Gastrocnemius medialis (tissue), 4 donors: ENCODE measurements around the gene SERTAD1. TPM values are rescaled to one million over a fixed set of nuclear protein-coding genes. Genes with fewer than 3 reads are reported as not detected.

Source experiments
- ATAC-seq, 2 donors: fragments of 150-250 bp; one replicate each; pipeline ENCODE4 v1.9.1; 2016
- DNase-seq, 2 donors: peaks; one replicate each; pipeline ENCODE4 v3.0.0-alpha.2; 2019
- H3K27ac ChIP-seq, 4 donors: fragments of 200-600 bp; sonication (generic); 1 replicate in 1 of 4; 2 replicates in 3 of 4; pipeline ENCODE4 v1.5.1; 2016 to 2018; ENCODE audit warnings: mild to moderate bottlenecking in 2 of 4, moderate library complexity in 1 of 4
- H3K27me3 ChIP-seq, 3 donors: fragments of 200-600 bp; sonication (generic) in 2 of 3; 1 replicate in 1 of 3; 2 replicates in 2 of 3; pipeline versions ENCODE4 v1.5.1 to v1.6.0; 2016 to 2019; ENCODE audit warnings: mild to moderate bottlenecking in 1 of 3, moderate library complexity in 1 of 3
- H3K36me3 ChIP-seq, 2 donors: fragments of 200-600 bp; sonication (generic) in 1 of 2; one replicate each; pipeline ENCODE4 v1.5.1; 2017 to 2018
- H3K4me1 ChIP-seq, 2 donors: fragments of 200-600 bp; sonication (generic) in 1 of 2; one replicate each; pipeline ENCODE4 v1.5.1; 2016 to 2017; ENCODE audit warnings: mild to moderate bottlenecking in 2 of 2
- H3K4me3 ChIP-seq, 4 donors: fragments of 200-600 bp; sonication (generic) in 3 of 4; 1 replicate in 1 of 4; 2 replicates in 3 of 4; pipeline ENCODE4 v1.5.1; 2016 to 2019; ENCODE audit warnings: mild to moderate bottlenecking in 2 of 4
- H3K9me3 ChIP-seq, 3 donors: fragments of 200-600 bp; sonication (generic) in 2 of 3; 1 replicate in 1 of 3; 2 replicates in 2 of 3; pipeline ENCODE4 v1.5.1; 2016 to 2019
- POLR2A ChIP-seq, 2 donors: fragments of 450-650 bp; IDR thresholded peaks; one replicate each; pipeline ENCODE4 v1.6.1; 2017; ENCODE audit warnings: antibody characterized with exemption in 2 of 2, mild to moderate bottlenecking in 2 of 2, moderate library complexity in 2 of 2
- in situ Hi-C, 4 donors: fragments of 200-750 bp; cut with MboI; loops; one replicate each; pipeline versions ENCODE4 v1.15.0 to v1.8.0; 2017; ENCODE audit warnings: low sequenced_read_pairs in 4 of 4
- intact Hi-C: fragments of 100-400 bp; cut with DNase I; formaldehyde crosslinking; loops from one replicate; pipeline ENCODE4 v1.15.1; 2023; ENCODE audit warnings: low total_unique reads
- total RNA-seq, 4 donors: library from RNA; depleted of rRNA; stranded (reverse); fragments of >200 nt; gene quantifications; one replicate each; pipeline versions ENCODE4 v1.1.0 to v1.2.3, GENCODE V29; 2016
- TF ChIP-seq, protein P1 (sequence below), 5 experiments: fragments of 450-650 bp in 3 of 5; fragments of 200-600 bp in 2 of 5; sonication (generic) in 2 of 5; IDR thresholded peaks in 4 of 5; conservative IDR thresholded peaks in 1 of 5; 1 replicate in 4 of 5; 2 replicates in 1 of 5; pipeline ENCODE4 v1.5.1; 2016 to 2019; ENCODE audit warnings: antibody characterized with exemption in 5 of 5, mild to moderate bottlenecking in 3 of 5, moderate library complexity in 3 of 5

SERTAD1 gene
- total RNA-seq, 4 donors from 2014 or later = 15.3 to 18.3 (median 16.0) TPM

DNA sequence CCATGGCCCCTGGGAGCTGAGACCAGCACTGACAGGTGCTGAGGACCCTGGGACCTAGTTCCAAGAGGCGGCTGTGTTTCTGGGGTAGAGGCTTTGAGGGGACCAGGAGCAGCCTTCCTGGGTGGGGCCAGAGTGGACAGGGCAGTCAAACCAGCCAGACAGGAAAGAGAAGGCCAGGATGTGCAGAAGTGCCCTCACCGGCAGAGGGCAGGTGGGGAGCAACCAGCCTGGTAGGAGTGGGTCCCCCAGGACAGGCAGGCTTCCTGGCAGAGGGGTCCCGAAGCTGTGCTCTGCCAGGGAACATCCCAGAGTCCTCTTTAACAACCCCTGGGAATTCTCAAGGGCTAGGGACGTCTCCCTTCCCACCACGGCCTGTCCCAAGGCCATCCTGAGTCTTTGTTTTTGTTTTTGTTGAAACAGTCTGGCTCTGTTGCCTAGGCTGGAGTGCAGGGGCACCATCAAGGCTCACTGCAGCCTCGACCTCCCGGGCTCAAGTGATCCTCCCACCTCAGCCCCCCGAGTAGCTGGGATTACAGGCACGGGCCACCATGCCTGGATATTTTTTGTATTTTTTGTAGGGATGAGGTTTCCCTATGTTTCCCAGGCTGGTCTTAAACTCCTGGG is 32.8 kb downstream of the SERTAD1 start:
- ATAC-seq (peak in 1 of 2 donors; percentile 75), DNase-seq (no peak)
- H3K27me3 ChIP-seq = no peaks in the 10 kb centered on the region
- in situ Hi-C loops (loop anchor here in 1 of 4 donors (25.0 kb wide), 1 partner anchor 1369 kb away; the partner anchor contains the start of gene CEACAM6), intact Hi-C loops (no loop called here)
- no peak overlapping the region for H3K27ac ChIP-seq
- no peak overlapping the region for H3K4me3 ChIP-seq
- no peaks in the 10 kb centered on the region for H3K9me3 ChIP-seq
- no peaks in the 10 kb centered on the region for H3K4me1 ChIP-seq
- no peaks in the 10 kb centered on the region for H3K36me3 ChIP-seq
- TF ChIP-seq, protein P1, sequence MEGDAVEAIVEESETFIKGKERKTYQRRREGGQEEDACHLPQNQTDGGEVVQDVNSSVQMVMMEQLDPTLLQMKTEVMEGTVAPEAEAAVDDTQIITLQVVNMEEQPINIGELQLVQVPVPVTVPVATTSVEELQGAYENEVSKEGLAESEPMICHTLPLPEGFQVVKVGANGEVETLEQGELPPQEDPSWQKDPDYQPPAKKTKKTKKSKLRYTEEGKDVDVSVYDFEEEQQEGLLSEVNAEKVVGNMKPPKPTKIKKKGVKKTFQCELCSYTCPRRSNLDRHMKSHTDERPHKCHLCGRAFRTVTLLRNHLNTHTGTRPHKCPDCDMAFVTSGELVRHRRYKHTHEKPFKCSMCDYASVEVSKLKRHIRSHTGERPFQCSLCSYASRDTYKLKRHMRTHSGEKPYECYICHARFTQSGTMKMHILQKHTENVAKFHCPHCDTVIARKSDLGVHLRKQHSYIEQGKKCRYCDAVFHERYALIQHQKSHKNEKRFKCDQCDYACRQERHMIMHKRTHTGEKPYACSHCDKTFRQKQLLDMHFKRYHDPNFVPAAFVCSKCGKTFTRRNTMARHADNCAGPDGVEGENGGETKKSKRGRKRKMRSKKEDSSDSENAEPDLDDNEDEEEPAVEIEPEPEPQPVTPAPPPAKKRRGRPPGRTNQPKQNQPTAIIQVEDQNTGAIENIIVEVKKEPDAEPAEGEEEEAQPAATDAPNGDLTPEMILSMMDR (IDR thresholded peaks at IDR 0.05 in 4 of 5, conservative IDR thresholded peaks at IDR 0.05 in 1 of 5) = peak in 4 of 5 experiments; percentile 44 to 55 (median 47)
- no peak for TF ChIP-seq POLR2A (IDR thresholded peaks at IDR 0.05)

- no peaks in the 10 kb centered on the region for H3K36me3 ChIP-seq
- ATAC-seq (no peak), DNase-seq (no peak)
- no peaks in the 10 kb centered on the region for H3K4me1 ChIP-seq
- no peak overlapping the region for H3K4me3 ChIP-seq
- no peaks in the 10 kb centered on the region for H3K9me3 ChIP-seq
- no peak for TF ChIP-seq POLR2A (IDR thresholded peaks at IDR 0.05)
- TF ChIP-seq, protein P1 (IDR thresholded peaks at IDR 0.05 in 4 of 5, conservative IDR thresholded peaks at IDR 0.05 in 1 of 5) = no peak
- intact Hi-C loops (no loop called here), in situ Hi-C loops (loop anchor here in 1 of 4 donors (25.0 kb wide), 1 partner anchor 1370 kb away; the partner anchor contains the start of gene CEACAM6)
- H3K27ac ChIP-seq = no peak overlapping the region
- H3K27me3 ChIP-seq = no peaks in the 10 kb centered on the region
Observed at GRCh38 chr19:40392123-40392522, 33.7 kb downstream of the SERTAD1 start.

- Histone ChIP-seq H3K27ac (no peak within 1 kb of the TSS), H3K36me3 (no peaks in the 10 kb centered on the region), H3K4me1 (no peaks in the 10 kb centered on the region), H3K27me3 (no peaks in the 10 kb centered on the region), H3K4me3 (no peak within 1 kb of the TSS), H3K9me3 (no peaks in the 10 kb centered on the region)
- ATAC-seq = no peak
- no peak for DNase-seq
- intact Hi-C loops = no loop called here
- in situ Hi-C loops = loop anchor here in 1 of 4 donors (25.0 kb wide), 1 partner anchor 1372 kb away; the partner anchor contains the start of gene CEACAM6
- no peak for TF ChIP-seq POLR2A (IDR thresholded peaks at IDR 0.05)
- TF ChIP-seq, protein P1 (IDR thresholded peaks at IDR 0.05 in 4 of 5, conservative IDR thresholded peaks at IDR 0.05 in 1 of 5) = no peak
Observed at GRCh38 chr19:40390084-40390742, 35.6 kb downstream of the SERTAD1 start, which contains the start of gene HIPK4. Gene HIPK4, minus strand, starts transcription at chr19:40390181. Its CDS starts 279 bp downstream, at chr19:40389902.

- no peaks in the 10 kb centered on the region for H3K4me1 ChIP-seq
- H3K4me3 ChIP-seq = no peak overlapping the region
- H3K27me3 ChIP-seq = no peaks in the 10 kb centered on the region
- in situ Hi-C loops = loop anchor here in 1 of 4 donors (25.0 kb wide), 1 partner anchor 1373 kb away; the partner anchor contains the start of gene CEACAM6
- no peaks in the 10 kb centered on the region for H3K36me3 ChIP-seq
- intact Hi-C loops = no loop called here
- ATAC-seq = no peak
- no peaks in the 10 kb centered on the region for H3K9me3 ChIP-seq
- H3K27ac ChIP-seq = no peak overlapping the region
- no peak for DNase-seq
- TF ChIP-seq, protein P1 (IDR thresholded peaks at IDR 0.05 in 4 of 5, conservative IDR thresholded peaks at IDR 0.05 in 1 of 5) = no peak
- TF ChIP-seq POLR2A (IDR thresholded peaks at IDR 0.05) = no peak
Observed at GRCh38 chr19:40389404-40390083, 36.2 kb downstream of the SERTAD1 start.
